ENCODE measurements around the gene GTPBP8.

GTPBP8 gene

GRCh38 chr3:112966633-112967032 is 24.2 kb upstream of the GTPBP8 start:
- no peaks in the 10 kb centered on the region for H3K36me3 ChIP-seq (ENCODE audit: low read length)
- H4K20me1 ChIP-seq (ENCODE audit: low read depth, low read length) = no peaks in the 10 kb centered on the region
- TF ChIP-seq EZH2phosphoT487 (conservative IDR thresholded peaks at IDR 0.05; ENCODE audit: low read length) = no peak
- no peak for TF ChIP-seq CTCF (IDR thresholded peaks at IDR 0.05; ENCODE audit: insufficient read depth, low read length, poor library complexity, severe bottlenecking)
- H3K9me3 ChIP-seq (ENCODE audit: insufficient read depth, low read length) = peaks cover 10% of the 10 kb centered on the region; the same call in 1 of the 2 replicates
- H3K4me3 ChIP-seq (ENCODE audit: insufficient read depth, low read length, poor library complexity, severe bottlenecking) = no peak overlapping the region
- H3K27me3 ChIP-seq (ENCODE audit: low read length) = no peaks in the 10 kb centered on the region
- H3K9ac ChIP-seq (ENCODE audit: low read length) = no peak overlapping the region
- no peaks in the 10 kb centered on the region for H3K79me2 ChIP-seq (ENCODE audit: insufficient read depth, low read length)
- no peaks in the 10 kb centered on the region for H3K9me2 ChIP-seq (replicated peaks; ENCODE audit: insufficient read depth, low read length)
- no peak overlapping the region for H2AFZ ChIP-seq (ENCODE audit: low read depth, low read length, severe bottlenecking)
- peak overlapping the region; percentile 11 for H3K4me2 ChIP-seq (ENCODE audit: low read depth, low read length, poor library complexity, severe bottlenecking)
- H3K27ac ChIP-seq (ENCODE audit: low read depth, low read length) = no peak overlapping the region
- no peaks in the 10 kb centered on the region for H3F3A ChIP-seq (ENCODE audit: insufficient read depth)

GRCh38 chr3:112967425-112967824 is 23.4 kb upstream of the GTPBP8 start:
- H3K27me3 ChIP-seq (ENCODE audit: low read length) = no peaks in the 10 kb centered on the region
- peak overlapping the region; percentile 30 for H3K4me2 ChIP-seq (ENCODE audit: low read depth, low read length, poor library complexity, severe bottlenecking)
- TF ChIP-seq EZH2phosphoT487 (conservative IDR thresholded peaks at IDR 0.05; ENCODE audit: low read length) (no peak), CTCF (IDR thresholded peaks at IDR 0.05; ENCODE audit: insufficient read depth, low read length, poor library complexity, severe bottlenecking) (no peak)
- H3F3A ChIP-seq (ENCODE audit: insufficient read depth) = no peaks in the 10 kb centered on the region
- H3K4me3 ChIP-seq (ENCODE audit: insufficient read depth, low read length, poor library complexity, severe bottlenecking) = no peak overlapping the region
- peaks cover 5% of the 10 kb centered on the region; the same call in 1 of the 2 replicates for H3K9me3 ChIP-seq (ENCODE audit: insufficient read depth, low read length)
- H3K36me3 ChIP-seq (ENCODE audit: low read length) = no peaks in the 10 kb centered on the region
- H3K79me2 ChIP-seq (ENCODE audit: insufficient read depth, low read length) = no peaks in the 10 kb centered on the region
- 0 out of 2 replicates have a peak overlapping the region, but pooled peaks have one; percentile 1 for H3K9ac ChIP-seq (ENCODE audit: low read length)
- H2AFZ ChIP-seq (ENCODE audit: low read depth, low read length, severe bottlenecking) = no peak overlapping the region
- peak overlapping the region; percentile 31; the same call in 1 of the 2 replicates for H3K27ac ChIP-seq (ENCODE audit: low read depth, low read length)
- no peaks in the 10 kb centered on the region for H3K9me2 ChIP-seq (replicated peaks; ENCODE audit: insufficient read depth, low read length)
- no peaks in the 10 kb centered on the region for H4K20me1 ChIP-seq (ENCODE audit: low read depth, low read length)

- Histone ChIP-seq H3K9me3 (ENCODE audit: insufficient read depth, low read length) (peaks cover 5% of the 10 kb centered on the region; the same call in 1 of the 2 replicates), H3K9me2 (replicated peaks; ENCODE audit: insufficient read depth, low read length) (no peaks in the 10 kb centered on the region), H3K4me2 (ENCODE audit: low read depth, low read length, poor library complexity, severe bottlenecking) (peak overlapping the region; percentile 30), H3K27ac (ENCODE audit: low read depth, low read length) (peak overlapping the region; percentile 31; the same call in 1 of the 2 replicates), H2AFZ (ENCODE audit: low read depth, low read length, severe bottlenecking) (no peak overlapping the region), H3K79me2 (ENCODE audit: insufficient read depth, low read length) (no peaks in the 10 kb centered on the region), H3F3A (ENCODE audit: insufficient read depth) (no peaks in the 10 kb centered on the region), H3K36me3 (ENCODE audit: low read length) (no peaks in the 10 kb centered on the region), H3K4me3 (ENCODE audit: insufficient read depth, low read length, poor library complexity, severe bottlenecking) (no peak overlapping the region), H4K20me1 (ENCODE audit: low read depth, low read length) (no peaks in the 10 kb centered on the region), H3K9ac (ENCODE audit: low read length) (no peak overlapping the region), H3K27me3 (ENCODE audit: low read length) (no peaks in the 10 kb centered on the region)
- TF ChIP-seq EZH2phosphoT487 (conservative IDR thresholded peaks at IDR 0.05; ENCODE audit: low read length) (no peak), CTCF (IDR thresholded peaks at IDR 0.05; ENCODE audit: insufficient read depth, low read length, poor library complexity, severe bottlenecking) (no peak)
Observed at GRCh38 chr3:112967828-112968227, 23.0 kb upstream of the GTPBP8 start.

Measured in SU-DHL-6 (cell line).